ENCODE results near the gene C4orf50. TPM values are rescaled to one million over a fixed set of nuclear protein-coding genes. Genes with fewer than 3 reads are reported as not detected.

Gene C4orf50
- total and polyA plus RNA-seq, 2 donors (not counting 1 experiment from before 2014, with no cell fraction given): 0.02 TPM; not detected in 1

DNA sequence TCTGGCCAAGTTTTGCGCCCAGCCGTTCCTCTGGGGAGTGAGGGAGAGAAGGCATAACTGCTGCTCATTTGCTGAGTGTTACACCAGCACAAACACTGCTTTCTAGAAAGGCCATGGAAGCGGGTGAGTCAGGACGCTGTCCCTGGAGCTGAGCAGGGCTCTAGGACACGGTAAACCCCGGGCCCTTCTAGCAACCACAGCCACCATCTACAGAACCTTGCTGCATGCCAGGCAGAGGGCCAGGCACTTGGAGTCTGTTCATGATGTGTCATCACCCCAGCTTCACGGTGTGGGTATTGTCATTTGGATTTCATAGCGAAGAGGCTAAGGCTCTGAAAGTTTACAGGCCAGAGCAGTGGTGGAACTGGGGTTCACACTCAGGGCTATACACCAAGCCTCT, 31.8 kb upstream of the C4orf50 start:
- intact Hi-C loops (cut with micrococcal nuclease): no loop called here
- Histone ChIP-seq H3K4me3 (ENCODE audit: control extremely low read depth in 1 of 5, extremely low read depth in 1 of 5, insufficient read depth in 1 of 5, low read depth in 2 of 5, low read length in 4 of 5) (no peak overlapping the region), H3K27ac (ENCODE audit: low read length in 2 of 2) (no peak overlapping the region), H3K9ac (ENCODE audit: low read length) (no peak overlapping the region), H4K20me1 (ENCODE audit: control insufficient read depth, insufficient read depth, low read length, poor library complexity, severe bottlenecking) (no peaks in the 10 kb centered on the region), H3K4me1 (ENCODE audit: control insufficient read depth in 2 of 2, insufficient read depth in 2 of 2, low read length in 2 of 2) (no peaks in the 10 kb centered on the region), H3K4me2 (replicated peaks; ENCODE audit: low read depth, low read length, poor library complexity, severe bottlenecking) (no peak overlapping the region), H3K27me3 (replicated peaks in 1 of 4; ENCODE audit: control extremely low read depth in 1 of 4, control insufficient read depth in 3 of 4, insufficient read depth in 4 of 4, low read length in 3 of 4) (peaks cover 0 to 2% (median 0%) of the 10 kb centered on the region in 4 experiments), H2AFZ (ENCODE audit: insufficient read depth, low read depth, low read length, poor library complexity, severe bottlenecking) (no peak overlapping the region), H3K36me3 (replicated peaks in 1 of 2; ENCODE audit: control extremely low read depth in 1 of 2, control insufficient read depth in 1 of 2, extremely low read depth in 1 of 2, insufficient read depth in 2 of 2, low read length in 1 of 2) (no peaks in the 10 kb centered on the region), H3K9me3 (ENCODE audit: control extremely low read depth in 1 of 3, control insufficient read depth in 2 of 3, insufficient read depth in 1 of 3, low read length in 2 of 3) (no peaks in the 10 kb centered on the region), H3K79me2 (ENCODE audit: control insufficient read depth, insufficient read depth, low read length) (no peaks in the 10 kb centered on the region)
- no peaks in the 10 kb centered on the region for H3K27me3 Mint-ChIP-seq
- ATAC-seq (ENCODE audit: low read depth) (no peak), DNase-seq (no peak)
- ChIA-PET POLR2A (no interaction called here), CTCF (no interaction called here)
- TF ChIP-seq, protein P1, sequence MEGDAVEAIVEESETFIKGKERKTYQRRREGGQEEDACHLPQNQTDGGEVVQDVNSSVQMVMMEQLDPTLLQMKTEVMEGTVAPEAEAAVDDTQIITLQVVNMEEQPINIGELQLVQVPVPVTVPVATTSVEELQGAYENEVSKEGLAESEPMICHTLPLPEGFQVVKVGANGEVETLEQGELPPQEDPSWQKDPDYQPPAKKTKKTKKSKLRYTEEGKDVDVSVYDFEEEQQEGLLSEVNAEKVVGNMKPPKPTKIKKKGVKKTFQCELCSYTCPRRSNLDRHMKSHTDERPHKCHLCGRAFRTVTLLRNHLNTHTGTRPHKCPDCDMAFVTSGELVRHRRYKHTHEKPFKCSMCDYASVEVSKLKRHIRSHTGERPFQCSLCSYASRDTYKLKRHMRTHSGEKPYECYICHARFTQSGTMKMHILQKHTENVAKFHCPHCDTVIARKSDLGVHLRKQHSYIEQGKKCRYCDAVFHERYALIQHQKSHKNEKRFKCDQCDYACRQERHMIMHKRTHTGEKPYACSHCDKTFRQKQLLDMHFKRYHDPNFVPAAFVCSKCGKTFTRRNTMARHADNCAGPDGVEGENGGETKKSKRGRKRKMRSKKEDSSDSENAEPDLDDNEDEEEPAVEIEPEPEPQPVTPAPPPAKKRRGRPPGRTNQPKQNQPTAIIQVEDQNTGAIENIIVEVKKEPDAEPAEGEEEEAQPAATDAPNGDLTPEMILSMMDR (IDR thresholded peaks at IDR 0.05): no peak
- no peak for TF ChIP-seq EZH2 (IDR thresholded peaks at IDR 0.05; ENCODE audit: borderline replicate concordance, insufficient read depth, low read depth, low read length, poor library complexity, severe bottlenecking)
- no peak overlapping the region for H3K27ac Mint-ChIP-seq
- H3K9me3 Mint-ChIP-seq (ENCODE audit: insufficient read depth): no peaks in the 10 kb centered on the region
- WGBS (ENCODE audit: insufficient coverage): 92% methylated on average over 5 of the region's 8 CpGs
- no peaks in the 10 kb centered on the region for H3K4me1 Mint-ChIP-seq
- H3K4me3 Mint-ChIP-seq: no peak overlapping the region

DNA sequence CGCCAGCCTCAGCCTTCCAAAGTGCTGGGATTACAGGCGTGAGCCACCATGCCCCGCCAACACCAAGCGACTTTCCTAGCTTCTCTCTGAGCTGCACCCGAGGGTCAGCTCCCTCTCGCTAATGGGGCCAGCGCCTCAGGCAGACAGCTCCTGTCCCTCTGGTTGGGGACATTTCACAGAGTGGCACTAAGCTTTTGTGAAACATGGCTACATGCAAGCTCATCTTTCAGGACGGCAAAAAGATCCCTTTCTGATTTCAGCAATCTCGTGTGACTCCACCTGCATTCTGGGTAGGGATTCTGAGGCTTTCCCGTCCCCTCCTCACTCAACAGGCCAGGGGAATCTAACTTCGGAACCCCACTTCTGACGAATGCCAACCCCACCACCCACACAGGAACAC, 31.0 kb upstream of the C4orf50 start:
- no peaks in the 10 kb centered on the region for H3K79me2 ChIP-seq (ENCODE audit: control insufficient read depth, insufficient read depth, low read length)
- H3K4me1 Mint-ChIP-seq: no peaks in the 10 kb centered on the region
- CTCF ChIA-PET: no interaction called here

More for the DNA sequence above, 31.0 kb upstream of the C4orf50 start:
- H3K4me2 ChIP-seq (replicated peaks; ENCODE audit: low read depth, low read length, poor library complexity, severe bottlenecking): no peak overlapping the region
- H3K9me3 Mint-ChIP-seq (ENCODE audit: insufficient read depth): no peaks in the 10 kb centered on the region
- no peaks in the 10 kb centered on the region for H3K4me1 ChIP-seq (ENCODE audit: control insufficient read depth in 2 of 2, insufficient read depth in 2 of 2, low read length in 2 of 2)
- no peaks in the 10 kb centered on the region for H3K9me3 ChIP-seq (ENCODE audit: control extremely low read depth in 1 of 3, control insufficient read depth in 2 of 3, insufficient read depth in 1 of 3, low read length in 2 of 3)
- no peak overlapping the region for H3K9ac ChIP-seq (ENCODE audit: low read length)
- H3K27me3 Mint-ChIP-seq: no peaks in the 10 kb centered on the region
- no peaks in the 10 kb centered on the region for H3K36me3 ChIP-seq (replicated peaks in 1 of 2; ENCODE audit: control extremely low read depth in 1 of 2, control insufficient read depth in 1 of 2, extremely low read depth in 1 of 2, insufficient read depth in 2 of 2, low read length in 1 of 2)
- H3K27ac ChIP-seq (ENCODE audit: low read length in 2 of 2): no peak overlapping the region
- DNase-seq (no peak), ATAC-seq (ENCODE audit: low read depth) (no peak)
- H4K20me1 ChIP-seq (ENCODE audit: control insufficient read depth, insufficient read depth, low read length, poor library complexity, severe bottlenecking): no peaks in the 10 kb centered on the region
- POLR2A ChIA-PET: no interaction called here
- TF ChIP-seq EZH2 (IDR thresholded peaks at IDR 0.05; ENCODE audit: borderline replicate concordance, insufficient read depth, low read depth, low read length, poor library complexity, severe bottlenecking): no peak
- H3K4me3 Mint-ChIP-seq: no peak overlapping the region
- no peak overlapping the region for H3K4me3 ChIP-seq (ENCODE audit: control extremely low read depth in 1 of 5, extremely low read depth in 1 of 5, insufficient read depth in 1 of 5, low read depth in 2 of 5, low read length in 4 of 5)
- no peak overlapping the region for H2AFZ ChIP-seq (ENCODE audit: insufficient read depth, low read depth, low read length, poor library complexity, severe bottlenecking)
- peaks cover 0 to 2% (median 0%) of the 10 kb centered on the region in 4 experiments for H3K27me3 ChIP-seq (replicated peaks in 1 of 4; ENCODE audit: control extremely low read depth in 1 of 4, control insufficient read depth in 3 of 4, insufficient read depth in 4 of 4, low read length in 3 of 4)
- WGBS (ENCODE audit: insufficient coverage): 97% methylated on average over 12 of the region's 12 CpGs
- no peak overlapping the region for H3K27ac Mint-ChIP-seq
- intact Hi-C loops (cut with micrococcal nuclease): no loop called here
